HepG2 (cell line): ENCODE data around the gene CTRL. TPM values are rescaled to one million over a fixed set of nuclear protein-coding genes. Genes with fewer than 3 reads are reported as not detected.

Experiments
- ATF5 ChIP-seq: sonication (generic); formaldehyde crosslinking; IDR thresholded peaks from 2 replicates; pipeline ENCODE4 v1.4.0; 2020; ENCODE audit warnings: mild to moderate bottlenecking, low read depth, missing genetic modification reagents
- EP300 ChIP-seq, 3 experiments: sonication (generic) in 1 of 3; formaldehyde crosslinking in 1 of 3; IDR thresholded peaks; 2 replicates each; pipeline versions ENCODE4 v1.5.1 to v1.6.1; 2011 to 2020; ENCODE audit warnings: low read depth in 2 of 3, low read length in 2 of 3, borderline replicate concordance in 1 of 3, improper control_type of control experiment in 1 of 3, mild to moderate bottlenecking in 1 of 3, missing genetic modification reagents in 1 of 3, moderate library complexity in 1 of 3
- FOXP1 ChIP-seq, 2 experiments: fragments of 450-650 bp in 1 of 2; IDR thresholded peaks; 2 replicates each; pipeline ENCODE4 v1.6.1; 2017 to 2018; ENCODE audit warnings: antibody characterized with exemption in 1 of 2
- GABPB1 ChIP-seq: IDR thresholded peaks from 2 replicates; pipeline ENCODE4 v1.6.1; 2016; ENCODE audit warnings: mild to moderate bottlenecking, missing genetic modification reagents, moderate library complexity, missing compliant biosample characterization
- HNF4G ChIP-seq, 2 experiments: sonication (generic) in 1 of 2; formaldehyde crosslinking in 1 of 2; IDR thresholded peaks; 2 replicates each; pipeline versions ENCODE4 v1.4.0 to v1.6.1; 2011 to 2020; ENCODE audit warnings: borderline replicate concordance in 2 of 2, low read depth in 2 of 2, mild to moderate bottlenecking in 2 of 2, low read length in 1 of 2, missing genetic modification reagents in 1 of 2, moderate library complexity in 1 of 2
- KLF9 ChIP-seq: IDR thresholded peaks from 2 replicates; pipeline ENCODE4 v1.6.1; 2016; ENCODE audit warnings: low read depth
- NFIB ChIP-seq: sonication (generic); formaldehyde crosslinking; IDR thresholded peaks from 2 replicates; pipeline ENCODE4 v1.9.0; 2021; ENCODE audit warnings: missing genetic modification reagents, mild to moderate bottlenecking, borderline replicate concordance
- PCBP1 ChIP-seq: fragments of 200-400 bp; formaldehyde crosslinking; IDR thresholded peaks from 2 replicates; pipeline ENCODE4 v1.6.1; 2017; ENCODE audit warnings: mild to moderate bottlenecking, low read depth, low read length, borderline replicate concordance
- PRDM4 ChIP-seq: sonication (generic); formaldehyde crosslinking; IDR thresholded peaks from 2 replicates; pipeline ENCODE4 v1.9.0; 2021; ENCODE audit warnings: missing genetic modification reagents, borderline replicate concordance
- SRY ChIP-seq: sonication (generic); formaldehyde crosslinking; IDR thresholded peaks from 2 replicates; pipeline ENCODE4 v1.8.0; 2022; ENCODE audit warnings: mild to moderate bottlenecking, missing genetic modification reagents
- TBL1XR1 ChIP-seq: fragments of 150-350 bp; IDR thresholded peaks from 2 replicates; pipeline ENCODE4 v1.6.1; 2014; ENCODE audit warnings: borderline replicate concordance, low read length; ENCODE audit not compliant: partially characterized antibody
- ZBTB33 ChIP-seq: sonication (generic); formaldehyde crosslinking; IDR thresholded peaks from 2 replicates; pipeline ENCODE4 v1.4.0; 2020; ENCODE audit warnings: missing genetic modification reagents
- ZBTB7A ChIP-seq: sonication (generic); formaldehyde crosslinking; IDR thresholded peaks from 2 replicates; pipeline ENCODE4 v1.8.0; 2022; ENCODE audit warnings: mild to moderate bottlenecking, missing genetic modification reagents
- ZKSCAN8 ChIP-seq: IDR thresholded peaks from 2 replicates; pipeline ENCODE4 v1.6.1; 2016; ENCODE audit warnings: borderline replicate concordance, missing genetic modification reagents, missing compliant biosample characterization
- ZMYM3 ChIP-seq: sonication (generic); formaldehyde crosslinking; IDR thresholded peaks from 2 replicates; pipeline ENCODE4 v1.5.1; 2020; ENCODE audit warnings: mild to moderate bottlenecking, missing genetic modification reagents
- ZNF124 ChIP-seq: sonication (generic); formaldehyde crosslinking; IDR thresholded peaks from 2 replicates; pipeline ENCODE4 v1.4.0; 2020; ENCODE audit warnings: missing genetic modification reagents
- ZNF33A ChIP-seq: sonication (generic); formaldehyde crosslinking; IDR thresholded peaks from 2 replicates; pipeline ENCODE4 v1.5.1; 2020; ENCODE audit warnings: missing genetic modification reagents, mild to moderate bottlenecking, moderate library complexity, borderline replicate concordance
- ZSCAN12 ChIP-seq: sonication (generic); formaldehyde crosslinking; IDR thresholded peaks from 2 replicates; pipeline ENCODE4 v1.9.0; 2021; ENCODE audit warnings: mild to moderate bottlenecking, missing genetic modification reagents
- polyA plus RNA-seq, 8 experiments: library from polyadenylated mRNA; depleted of rRNA in 3 of 8; stranded (reverse) in 7 of 8; unstranded in 1 of 8; fragments of >200 nt; fragmentation: Illumina TruSeq in 4 of 8; extraction: Trizol in 4 of 8; gene quantifications; 2 replicates each; pipeline versions ENCODE4 v1.2.1 to v1.2.3, GENCODE V29; 2011 to 2016; ENCODE audit warnings: low read depth in 4 of 8, missing spikeins in 1 of 8, mixed read lengths in 1 of 8; ENCODE audit not compliant: insufficient read depth in 1 of 8
- total RNA-seq, 5 experiments: library from RNA; depleted of rRNA; stranded (reverse); fragments of >200 nt; fragmentation: Illumina TruSeq; extraction: Trizol; gene quantifications; 2 replicates each; pipeline ENCODE4 v1.2.3, GENCODE V29; 2016; ENCODE audit warnings: low read depth in 1 of 5
- TF ChIP-seq, protein P1 (sequence below): sonication (generic); formaldehyde crosslinking; IDR thresholded peaks from 2 replicates; pipeline ENCODE4 v1.4.0; 2020; ENCODE audit warnings: missing genetic modification reagents, borderline replicate concordance

The CTRL gene
- total and polyA plus RNA-seq, 2 of the 13 experiments (the other 11 are each of a cell fraction or from before 2014, with no cell fraction given) = 1.9 to 2.7 TPM

DNA sequence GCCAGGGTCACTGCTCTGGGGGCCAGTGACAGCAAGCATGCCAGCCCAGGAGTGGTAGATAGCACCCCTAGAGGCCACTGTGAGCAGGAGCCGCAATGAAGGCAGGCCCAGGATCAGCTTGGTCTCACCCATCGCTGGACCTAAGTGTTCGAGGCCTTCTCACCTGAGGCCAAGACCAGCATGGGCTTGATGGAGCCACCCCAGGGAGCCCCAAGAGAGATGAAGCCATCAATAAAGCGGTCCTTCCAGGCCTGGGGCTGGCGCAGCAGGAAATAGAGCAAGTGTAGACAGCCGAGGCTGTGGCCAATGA lies 10.5 kb upstream of the CTRL start (continued):
- TF ChIP-seq GABPB1 (CRISPR knock-in tag) (0 out of 2 replicates have a peak, but pooled peaks have one; percentile 15), SRY (0 out of 2 replicates have a peak, but pooled peaks have one; percentile 66), NFIB (CRISPR knock-in tag) (no peak), ZBTB33 (CRISPR knock-in tag) (no peak), HNF4G (IDR thresholded peaks at IDR 0.05; ENCODE audit: borderline replicate concordance, low read depth, low read length) (no peak), HNF4G (CRISPR knock-in tag; IDR thresholded peaks at IDR 0.05; ENCODE audit: borderline replicate concordance, low read depth) (no peak), PCBP1 (no peak), ATF5 (peak; percentile 9; the same call in 1 of the 2 replicates), KLF9 (CRISPR knock-in tag) (no peak), ZSCAN12 (no peak), ZNF33A (no peak), PRDM4 (CRISPR knock-in tag) (no peak), TBL1XR1 (no peak), FOXP1 (IDR thresholded peaks at IDR 0.05) (no peak), FOXP1 (CRISPR knock-in tag; IDR thresholded peaks at IDR 0.05) (no peak), EP300 (IDR thresholded peaks at IDR 0.05; ENCODE audit: low read depth in 2 of 2, low read length in 2 of 2) (no peak), EP300 (CRISPR knock-in tag; IDR thresholded peaks at IDR 0.05; ENCODE audit: borderline replicate concordance) (no peak), ZBTB7A (no peak), ZMYM3 (peak; percentile 6; the same call in 1 of the 2 replicates), ZNF124 (CRISPR knock-in tag) (no peak), ZKSCAN8 (CRISPR knock-in tag) (0 out of 2 replicates have a peak, but pooled peaks have one; percentile 23)
- TF ChIP-seq, protein P1, sequence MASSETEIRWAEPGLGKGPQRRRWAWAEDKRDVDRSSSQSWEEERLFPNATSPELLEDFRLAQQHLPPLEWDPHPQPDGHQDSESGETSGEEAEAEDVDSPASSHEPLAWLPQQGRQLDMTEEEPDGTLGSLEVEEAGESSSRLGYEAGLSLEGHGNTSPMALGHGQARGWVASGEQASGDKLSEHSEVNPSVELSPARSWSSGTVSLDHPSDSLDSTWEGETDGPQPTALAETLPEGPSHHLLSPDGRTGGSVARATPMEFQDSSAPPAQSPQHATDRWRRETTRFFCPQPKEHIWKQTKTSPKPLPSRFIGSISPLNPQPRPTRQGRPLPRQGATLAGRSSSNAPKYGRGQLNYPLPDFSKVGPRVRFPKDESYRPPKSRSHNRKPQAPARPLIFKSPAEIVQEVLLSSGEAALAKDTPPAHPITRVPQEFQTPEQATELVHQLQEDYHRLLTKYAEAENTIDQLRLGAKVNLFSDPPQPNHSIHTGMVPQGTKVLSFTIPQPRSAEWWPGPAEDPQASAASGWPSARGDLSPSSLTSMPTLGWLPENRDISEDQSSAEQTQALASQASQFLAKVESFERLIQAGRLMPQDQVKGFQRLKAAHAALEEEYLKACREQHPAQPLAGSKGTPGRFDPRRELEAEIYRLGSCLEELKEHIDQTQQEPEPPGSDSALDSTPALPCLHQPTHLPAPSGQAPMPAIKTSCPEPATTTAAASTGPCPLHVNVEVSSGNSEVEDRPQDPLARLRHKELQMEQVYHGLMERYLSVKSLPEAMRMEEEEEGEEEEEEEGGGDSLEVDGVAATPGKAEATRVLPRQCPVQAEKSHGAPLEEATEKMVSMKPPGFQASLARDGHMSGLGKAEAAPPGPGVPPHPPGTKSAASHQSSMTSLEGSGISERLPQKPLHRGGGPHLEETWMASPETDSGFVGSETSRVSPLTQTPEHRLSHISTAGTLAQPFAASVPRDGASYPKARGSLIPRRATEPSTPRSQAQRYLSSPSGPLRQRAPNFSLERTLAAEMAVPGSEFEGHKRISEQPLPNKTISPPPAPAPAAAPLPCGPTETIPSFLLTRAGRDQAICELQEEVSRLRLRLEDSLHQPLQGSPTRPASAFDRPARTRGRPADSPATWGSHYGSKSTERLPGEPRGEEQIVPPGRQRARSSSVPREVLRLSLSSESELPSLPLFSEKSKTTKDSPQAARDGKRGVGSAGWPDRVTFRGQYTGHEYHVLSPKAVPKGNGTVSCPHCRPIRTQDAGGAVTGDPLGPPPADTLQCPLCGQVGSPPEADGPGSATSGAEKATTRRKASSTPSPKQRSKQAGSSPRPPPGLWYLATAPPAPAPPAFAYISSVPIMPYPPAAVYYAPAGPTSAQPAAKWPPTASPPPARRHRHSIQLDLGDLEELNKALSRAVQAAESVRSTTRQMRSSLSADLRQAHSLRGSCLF = no peak
